Vagina (tissue), 2 donors: Measurements from ENCODE around the gene GRIK4.

Source experiments
- POLR2A ChIP-seq, 2 donors: fragments of 450-650 bp; IDR thresholded peaks; one replicate each; pipeline ENCODE4 v1.6.1; 2017; ENCODE audit warnings: antibody characterized with exemption in 2 of 2, mild to moderate bottlenecking in 2 of 2, moderate library complexity in 2 of 2
- POLR2AphosphoS5 ChIP-seq, 2 donors: sonication (generic); formaldehyde crosslinking; IDR thresholded peaks; one replicate each; pipeline ENCODE4 v1.9.0; 2017; ENCODE audit warnings: antibody characterized with exemption in 2 of 2, mild to moderate bottlenecking in 2 of 2, low read depth in 1 of 2; ENCODE audit not compliant: insufficient read depth in 1 of 2
- TF ChIP-seq, protein P1 (sequence below), 3 experiments: fragments of 450-650 bp in 2 of 3; fragments of 200-600 bp in 1 of 3; sonication (generic) in 1 of 3; IDR thresholded peaks; one replicate each; pipeline ENCODE4 v1.5.1; 2017 to 2019; ENCODE audit warnings: antibody characterized with exemption in 3 of 3, mild to moderate bottlenecking in 2 of 3, moderate library complexity in 2 of 3

DNA sequence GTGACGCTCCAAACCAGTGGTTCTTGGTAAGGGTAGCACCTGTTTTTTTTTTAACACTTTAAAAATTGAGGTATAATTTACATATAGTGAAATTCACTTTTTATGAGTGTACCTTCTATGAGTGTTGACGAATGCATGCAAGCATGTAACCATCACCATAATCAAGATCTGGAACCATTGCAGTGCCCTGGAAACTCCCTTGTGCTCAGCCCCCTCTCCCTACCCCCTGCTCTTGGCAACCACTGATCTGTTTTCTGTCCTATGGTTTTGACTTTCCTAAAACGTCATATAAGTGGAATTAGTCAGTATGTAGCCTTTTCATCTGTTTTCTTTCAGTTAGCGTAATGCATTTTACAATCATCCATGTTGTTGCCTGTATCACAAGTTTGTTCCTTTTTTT, 212.2 kb downstream of the GRIK4 start:
- TF ChIP-seq, protein P1, sequence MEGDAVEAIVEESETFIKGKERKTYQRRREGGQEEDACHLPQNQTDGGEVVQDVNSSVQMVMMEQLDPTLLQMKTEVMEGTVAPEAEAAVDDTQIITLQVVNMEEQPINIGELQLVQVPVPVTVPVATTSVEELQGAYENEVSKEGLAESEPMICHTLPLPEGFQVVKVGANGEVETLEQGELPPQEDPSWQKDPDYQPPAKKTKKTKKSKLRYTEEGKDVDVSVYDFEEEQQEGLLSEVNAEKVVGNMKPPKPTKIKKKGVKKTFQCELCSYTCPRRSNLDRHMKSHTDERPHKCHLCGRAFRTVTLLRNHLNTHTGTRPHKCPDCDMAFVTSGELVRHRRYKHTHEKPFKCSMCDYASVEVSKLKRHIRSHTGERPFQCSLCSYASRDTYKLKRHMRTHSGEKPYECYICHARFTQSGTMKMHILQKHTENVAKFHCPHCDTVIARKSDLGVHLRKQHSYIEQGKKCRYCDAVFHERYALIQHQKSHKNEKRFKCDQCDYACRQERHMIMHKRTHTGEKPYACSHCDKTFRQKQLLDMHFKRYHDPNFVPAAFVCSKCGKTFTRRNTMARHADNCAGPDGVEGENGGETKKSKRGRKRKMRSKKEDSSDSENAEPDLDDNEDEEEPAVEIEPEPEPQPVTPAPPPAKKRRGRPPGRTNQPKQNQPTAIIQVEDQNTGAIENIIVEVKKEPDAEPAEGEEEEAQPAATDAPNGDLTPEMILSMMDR (IDR thresholded peaks at IDR 0.05): no peak
- TF ChIP-seq POLR2A (IDR thresholded peaks at IDR 0.05) (no peak), POLR2AphosphoS5 (IDR thresholded peaks at IDR 0.05; ENCODE audit: insufficient read depth in 1 of 2, low read depth in 1 of 2) (no peak)
